Common myeloid progenitor, CD34-positive (primary cell): ENCODE measurements around the gene RESP18.

ENCODE experiments used
- CTCF ChIA-PET: fragments of 350-600 bp; sonication (Branson Sonifier 250); formaldehyde crosslinking; loops from one replicate; lab custom pipeline; 2021; ENCODE audit warnings: antibody characterized with exemption; lab: Charles Lee
- POLR2A ChIA-PET: fragments of 350-600 bp; sonication (Branson Sonifier 250); formaldehyde crosslinking; loops from one replicate; lab custom pipeline; 2021; ENCODE audit warnings: antibody characterized with exemption; lab: Charles Lee
- DNase-seq, 3 donors: peaks; one replicate each; pipeline versions ENCODE4 v3.0.0 to v3.0.0-alpha.2; 2013
- H3K27ac ChIP-seq, 2 experiments: 1 replicate in 1 of 2; 2 replicates in 1 of 2; pipeline ENCODE4 v1.7.0; 2013; ENCODE audit warnings: inconsistent platforms in 2 of 2, low read length in 2 of 2, mild to moderate bottlenecking in 2 of 2, low read depth in 1 of 2, moderate library complexity in 1 of 2; ENCODE audit not compliant: severe bottlenecking in 2 of 2, insufficient read depth in 1 of 2, poor library complexity in 1 of 2
- H3K27me3 ChIP-seq, 5 experiments: replicated peaks in 2 of 5; 1 replicate in 3 of 5; 2 replicates in 2 of 5; pipeline versions ENCODE4 v1.6.1 to v1.7.0; 2013; ENCODE audit warnings: low read length in 4 of 5, mild to moderate bottlenecking in 2 of 5, moderate library complexity in 2 of 5, inconsistent platforms in 1 of 5; ENCODE audit not compliant: insufficient read depth in 5 of 5, control insufficient read depth in 4 of 5
- H3K36me3 ChIP-seq, 4 experiments: 1 replicate in 2 of 4; 2 replicates in 2 of 4; pipeline versions ENCODE4 v1.6.1 to v1.7.0; 2013; ENCODE audit warnings: low read length in 3 of 4, control low read depth in 1 of 4, mild to moderate bottlenecking in 1 of 4; ENCODE audit not compliant: control insufficient read depth in 4 of 4, insufficient read depth in 4 of 4
- H3K4me1 ChIP-seq, 4 experiments: 1 replicate in 3 of 4; 2 replicates in 1 of 4; pipeline versions ENCODE4 v1.6.1 to v1.7.1; 2013; ENCODE audit warnings: low read length in 3 of 4, mild to moderate bottlenecking in 3 of 4, control low read depth in 1 of 4, inconsistent platforms in 1 of 4, moderate library complexity in 1 of 4; ENCODE audit not compliant: control insufficient read depth in 4 of 4, insufficient read depth in 4 of 4; ENCODE audit errors: control extremely low read depth in 1 of 4
- H3K4me3 ChIP-seq, 7 experiments: 1 replicate in 4 of 7; 2 replicates in 3 of 7; pipeline versions ENCODE4 v1.5.1 to v1.7.0; 2013; ENCODE audit warnings: mild to moderate bottlenecking in 7 of 7, low read length in 6 of 7, moderate library complexity in 6 of 7, inconsistent platforms in 2 of 7, low read depth in 2 of 7, control low read depth in 1 of 7; ENCODE audit not compliant: insufficient read depth in 4 of 7, control insufficient read depth in 1 of 7; ENCODE audit errors: extremely low read depth in 1 of 7
- H3K9me3 ChIP-seq, 5 experiments: 1 replicate in 4 of 5; 2 replicates in 1 of 5; pipeline versions ENCODE4 v1.6.1 to v1.7.1; 2013; ENCODE audit warnings: low read length in 4 of 5, mild to moderate bottlenecking in 2 of 5, inconsistent platforms in 1 of 5, low read depth in 1 of 5, moderate library complexity in 1 of 5; ENCODE audit not compliant: control insufficient read depth in 4 of 5, insufficient read depth in 2 of 5; ENCODE audit errors: control extremely low read depth in 1 of 5
- WGBS: methylation state at CpG from one replicate; pipeline ENCODE4 v1.1.5; 2013; ENCODE audit not compliant: insufficient coverage; 5-methylcytosine and 5-hydroxymethylcytosine counted together

Gene RESP18

DNA sequence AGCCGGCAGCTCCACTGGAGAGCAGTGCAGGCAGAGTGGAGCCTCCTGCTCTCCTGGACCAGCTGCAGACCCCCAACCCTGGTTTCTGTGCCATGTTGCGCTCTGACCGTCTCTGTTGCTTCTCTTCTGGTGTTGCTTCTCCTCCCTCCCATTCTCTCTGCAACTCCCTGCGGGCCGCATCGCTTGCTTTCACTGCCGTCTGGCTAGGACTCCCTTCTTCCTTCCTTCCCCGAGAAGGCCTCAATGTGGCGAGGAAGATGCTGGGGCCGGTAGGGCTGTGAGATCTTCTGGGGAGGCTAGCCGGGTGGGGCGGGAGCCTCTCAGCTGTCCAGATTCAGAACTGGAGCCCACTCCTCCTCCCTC lies 47.2 kb downstream of the RESP18 start:
- no peak overlapping the region for H3K4me3 ChIP-seq
- peaks cover 2 to 37% (median 16%) of the 10 kb centered on the region in 4 experiments for H3K36me3 ChIP-seq
- H3K9me3 ChIP-seq, result no peaks in the 10 kb centered on the region
- WGBS, result 100% methylated on average over 6 of the region's 12 CpGs
- no peaks in the 10 kb centered on the region for H3K27me3 ChIP-seq
- no peak overlapping the region for H3K27ac ChIP-seq
- H3K4me1 ChIP-seq, result peaks cover 0 to 4% (median 2%) of the 10 kb centered on the region in 4 experiments
- ChIA-PET POLR2A (no interaction called here), CTCF (interaction anchor here (0.9 to 18.3 kb wide), 2 partner anchors 10 to 44 kb away, joined by 3 to 381 read pairs; no protein-coding TSS in a partner anchor)
- no peak for DNase-seq

DNA sequence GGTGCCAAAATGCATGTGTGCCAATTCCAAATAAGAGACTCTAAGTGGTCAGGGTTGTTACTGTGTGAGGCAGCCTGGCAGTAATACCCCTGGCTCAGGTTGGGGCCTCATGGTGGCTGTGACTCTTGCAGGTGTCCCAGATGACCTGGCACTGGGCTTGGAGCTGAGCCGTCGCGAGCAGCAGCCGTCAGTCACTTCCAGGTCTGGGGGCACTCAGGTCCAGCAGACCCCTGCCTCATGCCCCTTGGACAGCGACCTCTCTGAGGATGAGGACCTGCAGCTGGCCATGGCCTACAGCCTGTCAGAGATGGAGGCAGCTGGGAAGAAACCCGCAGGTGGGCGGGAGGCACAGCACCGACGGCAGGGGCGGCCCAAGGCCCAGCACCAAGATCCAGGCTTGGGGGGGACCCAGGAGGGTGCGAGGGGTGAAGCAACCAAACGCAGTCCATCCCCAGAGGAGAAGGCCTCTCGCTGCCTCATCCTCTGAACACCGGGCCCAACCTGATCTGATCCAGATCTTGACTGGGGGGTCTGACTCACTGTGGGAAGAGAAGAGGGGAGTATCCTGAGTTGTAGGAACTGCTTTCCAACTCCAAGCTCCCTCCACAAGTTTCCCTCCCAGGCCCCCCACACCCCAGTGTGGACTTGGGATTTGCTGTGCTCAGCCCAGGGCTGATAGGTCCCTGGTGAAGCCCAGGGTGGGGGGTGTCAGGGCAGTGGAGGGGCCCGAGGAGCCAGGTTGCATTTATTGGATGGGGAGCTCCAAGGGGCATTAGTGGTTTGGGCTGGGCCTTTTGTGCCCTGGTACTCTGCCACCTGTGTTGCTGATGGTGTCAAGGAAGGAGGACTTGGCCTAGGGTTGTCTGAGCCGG lies 47.8 kb downstream of the RESP18 start:
- Histone ChIP-seq H3K27ac (no peak overlapping the region), H3K27me3 (no peaks in the 10 kb centered on the region), H3K4me3 (no peak overlapping the region), H3K4me1 (peaks cover 0 to 10% (median 8%) of the 10 kb centered on the region in 4 experiments), H3K36me3 (peaks cover 2 to 37% (median 17%) of the 10 kb centered on the region in 4 experiments), H3K9me3 (no peaks in the 10 kb centered on the region)
- WGBS, result 100% methylated on average over 12 of the region's 16 CpGs
- ChIA-PET POLR2A (no interaction called here), CTCF (interaction anchor here (0.8 to 18.3 kb wide), 6 partner anchors 9 to 67 kb away, joined by 3 to 381 read pairs (median 4); partner anchors contain the start of gene TUBA4A)
- no peak for DNase-seq

GRCh38 chr2:219282943-219283581 lies 49.5 kb downstream of the RESP18 start:
- Histone ChIP-seq H3K4me3 (no peak overlapping the region), H3K27ac (no peak overlapping the region), H3K9me3 (no peaks in the 10 kb centered on the region), H3K27me3 (no peaks in the 10 kb centered on the region), H3K4me1 (peaks cover 6 to 23% (median 21%) of the 10 kb centered on the region in 4 experiments), H3K36me3 (peaks cover 2 to 37% (median 17%) of the 10 kb centered on the region in 4 experiments)
- no peak for DNase-seq
- 96% methylated on average over 16 of the region's 17 CpGs for WGBS
- POLR2A ChIA-PET, result no interaction called here
- CTCF ChIA-PET, result interaction anchor here (1.1 to 18.3 kb wide), 3 partner anchors 12 to 69 kb away, joined by 3 to 381 read pairs (median 4); no protein-coding TSS in a partner anchor

GRCh38 chr2:219282375-219282774 lies 50.2 kb downstream of the RESP18 start:
- no peaks in the 10 kb centered on the region for H3K27me3 ChIP-seq
- H3K27ac ChIP-seq, result no peak overlapping the region
- no peak overlapping the region for H3K4me3 ChIP-seq
- H3K9me3 ChIP-seq, result no peaks in the 10 kb centered on the region
- DNase-seq, result no peak
- WGBS, result 92% methylated on average over 1 of the region's 5 CpGs
- ChIA-PET POLR2A (no interaction called here), CTCF (interaction anchor here (1.1 to 18.3 kb wide), 3 partner anchors 13 to 36 kb away, joined by 3 to 381 read pairs (median 3); no protein-coding TSS in a partner anchor)
- peaks cover 2 to 37% (median 17%) of the 10 kb centered on the region in 4 experiments for H3K36me3 ChIP-seq
- peaks cover 8 to 30% (median 27%) of the 10 kb centered on the region in 4 experiments for H3K4me1 ChIP-seq

DNA sequence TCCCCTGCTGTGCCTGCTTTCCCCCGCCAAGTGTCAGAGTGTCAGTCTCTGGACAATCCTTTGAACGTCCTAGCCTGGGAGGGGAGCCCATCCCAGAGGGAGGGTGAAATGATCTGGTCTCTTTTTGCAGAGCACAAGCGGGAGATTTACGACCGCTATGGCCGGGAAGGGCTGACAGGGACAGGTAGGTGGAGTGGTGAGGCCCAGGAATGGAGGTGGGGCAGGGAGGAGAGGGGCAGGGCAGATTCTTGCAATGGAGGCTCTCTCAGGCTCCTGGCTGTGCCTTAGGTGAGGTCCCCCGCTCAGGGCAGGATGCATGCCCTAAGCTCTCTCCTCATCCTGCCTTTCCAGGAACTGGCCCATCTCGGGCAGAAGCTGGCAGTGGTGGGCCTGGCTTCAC lies 51.0 kb downstream of the RESP18 start:
- no peaks in the 10 kb centered on the region for H3K27me3 ChIP-seq
- peaks cover 8 to 32% (median 28%) of the 10 kb centered on the region in 4 experiments for H3K4me1 ChIP-seq
- ChIA-PET POLR2A (no interaction called here), CTCF (interaction anchor here (1.2 to 18.3 kb wide), 6 partner anchors 14 to 71 kb away, joined by 3 to 381 read pairs (median 4); no protein-coding TSS in a partner anchor)
- no peak overlapping the region for H3K27ac ChIP-seq
- H3K4me3 ChIP-seq, result no peak overlapping the region
- no peaks in the 10 kb centered on the region for H3K9me3 ChIP-seq
- 91% methylated on average over 8 of the region's 8 CpGs for WGBS
- DNase-seq, result no peak
- peaks cover 2 to 37% (median 17%) of the 10 kb centered on the region in 4 experiments for H3K36me3 ChIP-seq

DNA sequence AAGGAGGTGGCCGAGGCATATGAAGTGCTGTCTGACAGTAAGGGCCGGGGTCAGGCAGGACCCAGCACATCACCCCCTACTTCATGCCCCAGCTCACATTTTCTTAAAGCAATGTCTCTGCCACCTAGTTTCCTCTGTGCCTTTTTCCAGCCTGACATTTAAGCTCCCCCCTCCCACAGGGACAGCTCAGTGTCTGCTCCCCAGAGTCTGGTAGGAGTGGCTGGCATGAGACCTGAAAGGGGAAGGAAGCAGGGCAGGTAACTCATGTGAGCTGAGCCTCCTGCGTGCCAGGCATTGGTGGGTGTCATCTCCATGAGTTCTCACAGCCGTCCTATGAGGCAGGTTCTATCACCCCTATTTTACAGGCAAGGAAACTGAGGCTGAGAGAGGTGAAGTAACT lies 51.9 kb downstream of the RESP18 start:
- H3K9me3 ChIP-seq, result no peaks in the 10 kb centered on the region
- ChIA-PET POLR2A (no interaction called here), CTCF (interaction anchor here (1.2 to 18.3 kb wide), 6 partner anchors 15 to 72 kb away, joined by 3 to 381 read pairs (median 6); partner anchors contain the start of genes TUBA4A and TUBA4B)
- DNase-seq, result no peak
- no peak overlapping the region for H3K4me3 ChIP-seq
- peaks cover 2 to 35% (median 17%) of the 10 kb centered on the region in 4 experiments for H3K36me3 ChIP-seq
- no peak overlapping the region for H3K27ac ChIP-seq
- peaks cover 8 to 32% (median 28%) of the 10 kb centered on the region in 4 experiments for H3K4me1 ChIP-seq
- H3K27me3 ChIP-seq, result no peaks in the 10 kb centered on the region
- WGBS, result 92% methylated on average over 4 of the region's 4 CpGs
